Fibroblast of mammary gland (primary cell): ENCODE data around the gene THRB.

Source experiments
- DNase-seq: peaks from one replicate; pipeline ENCODE4 v3.0.0-alpha.2; 2010; ENCODE audit warnings: low read depth
- H3K4me3 ChIP-seq: 2 replicates; pipeline ENCODE4 v1.5.1; 2011; ENCODE audit warnings: low read depth, mild to moderate bottlenecking, low read length, moderate library complexity; ENCODE audit not compliant: control insufficient read depth
- CTCF ChIP-seq: conservative IDR thresholded peaks from 2 replicates; pipeline ENCODE4 v1.5.1; 2011; ENCODE audit warnings: low read depth, low read length, inconsistent platforms; ENCODE audit not compliant: control insufficient read depth, insufficient read depth

The THRB gene

GRCh38 chr3:24344784-24345439 is 149.7 kb downstream of the THRB start:
- TF ChIP-seq CTCF, result no peak
- DNase-seq, result peak; percentile 82
- no peak overlapping the region for H3K4me3 ChIP-seq

- peak; percentile 74 for DNase-seq
- no peak overlapping the region for H3K4me3 ChIP-seq
- TF ChIP-seq CTCF, result no peak
These were observed 151.4 kb downstream of the THRB start for GRCh38 chr3:24343084-24343783.

GRCh38 chr3:24342275-24342674 is 152.4 kb downstream of the THRB start:
- DNase-seq, result no peak
- TF ChIP-seq CTCF, result no peak
- H3K4me3 ChIP-seq, result no peak overlapping the region

- no peak for TF ChIP-seq CTCF
- H3K4me3 ChIP-seq, result no peak overlapping the region
- peak; percentile 28 for DNase-seq
These were observed 153.0 kb downstream of the THRB start for GRCh38 chr3:24341668-24342067.

GRCh38 chr3:24340966-24341365 is 153.7 kb downstream of the THRB start:
- no peak overlapping the region for H3K4me3 ChIP-seq
- TF ChIP-seq CTCF, result no peak

GRCh38 chr3:24340161-24340560 is 154.5 kb downstream of the THRB start:
- no peak for DNase-seq
- no peak for TF ChIP-seq CTCF
- H3K4me3 ChIP-seq, result no peak overlapping the region

More at GRCh38 chr3:24340966-24341365, 153.7 kb downstream of the THRB start:
- no peak for DNase-seq
